ENCODE data around the gene GPRIN2. TPM values are rescaled to one million over a fixed set of nuclear protein-coding genes. Genes with fewer than 3 reads are reported as not detected.

GPRIN2 gene
- total RNA-seq, 1 experiment from 2014 or later = 3.1 TPM

DNA sequence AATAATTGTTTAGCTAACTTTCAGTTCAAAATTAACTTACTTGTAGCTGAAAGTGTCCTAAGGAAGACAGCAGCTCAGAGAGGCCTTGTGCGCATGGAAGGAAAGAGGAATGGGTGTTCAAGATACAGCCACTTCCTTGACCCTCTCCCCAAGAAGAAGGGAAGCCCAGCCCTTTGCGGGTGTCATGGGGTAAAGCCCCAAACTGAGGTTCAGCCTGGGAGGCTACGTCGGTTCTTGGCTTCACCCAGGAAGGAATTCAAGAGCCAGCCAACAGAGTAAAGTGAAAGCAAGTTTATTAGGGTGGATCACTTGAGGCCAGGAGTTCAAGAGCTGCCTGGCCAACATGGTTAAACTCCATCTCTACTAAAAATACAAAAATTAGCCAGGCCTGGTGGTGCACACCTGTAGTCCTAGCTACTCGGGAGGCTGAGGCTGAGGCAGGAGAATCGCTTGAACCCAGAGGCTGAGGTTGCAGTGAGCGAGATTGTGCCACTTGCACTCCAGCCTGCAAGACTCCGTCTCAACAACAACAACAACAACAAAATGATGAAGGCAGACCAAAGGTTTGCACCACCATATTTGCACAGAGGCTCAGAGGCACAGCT lies 15.9 kb downstream of the GPRIN2 start:
- H3K27ac ChIP-seq (ENCODE audit: low read length) = no peak overlapping the region
- no peaks in the 10 kb centered on the region for H3K9me2 ChIP-seq (replicated peaks; ENCODE audit: low read length)
- no peaks in the 10 kb centered on the region for H4K20me1 ChIP-seq (ENCODE audit: low read length)
- H3K9ac ChIP-seq (ENCODE audit: low read length) = no peak overlapping the region
- no peaks in the 10 kb centered on the region for H3F3A ChIP-seq (ENCODE audit: low read length, unreplicated experiment)
- H3K4me2 ChIP-seq (ENCODE audit: low read length) = no peak overlapping the region
- peak overlapping the region; percentile 29 for H2AFZ ChIP-seq (ENCODE audit: low read length)
- peaks cover 16% of the 10 kb centered on the region for H3K4me1 ChIP-seq (ENCODE audit: insufficient read depth, low read length)
- no peaks in the 10 kb centered on the region for H3K9me3 ChIP-seq (ENCODE audit: low read length)
- H3K4me3 ChIP-seq (ENCODE audit: low read length) = no peak overlapping the region
- ChIA-PET CTCF (no interaction called here), POLR2A (ENCODE audit: unreplicated experiment) (no interaction called here)
- H3K36me3 ChIP-seq (ENCODE audit: low read depth, low read length) = no peaks in the 10 kb centered on the region
- TF ChIP-seq EZH2 (IDR thresholded peaks at IDR 0.05; ENCODE audit: low read length, unreplicated experiment) = no peak
- TF ChIP-seq, protein P1, sequence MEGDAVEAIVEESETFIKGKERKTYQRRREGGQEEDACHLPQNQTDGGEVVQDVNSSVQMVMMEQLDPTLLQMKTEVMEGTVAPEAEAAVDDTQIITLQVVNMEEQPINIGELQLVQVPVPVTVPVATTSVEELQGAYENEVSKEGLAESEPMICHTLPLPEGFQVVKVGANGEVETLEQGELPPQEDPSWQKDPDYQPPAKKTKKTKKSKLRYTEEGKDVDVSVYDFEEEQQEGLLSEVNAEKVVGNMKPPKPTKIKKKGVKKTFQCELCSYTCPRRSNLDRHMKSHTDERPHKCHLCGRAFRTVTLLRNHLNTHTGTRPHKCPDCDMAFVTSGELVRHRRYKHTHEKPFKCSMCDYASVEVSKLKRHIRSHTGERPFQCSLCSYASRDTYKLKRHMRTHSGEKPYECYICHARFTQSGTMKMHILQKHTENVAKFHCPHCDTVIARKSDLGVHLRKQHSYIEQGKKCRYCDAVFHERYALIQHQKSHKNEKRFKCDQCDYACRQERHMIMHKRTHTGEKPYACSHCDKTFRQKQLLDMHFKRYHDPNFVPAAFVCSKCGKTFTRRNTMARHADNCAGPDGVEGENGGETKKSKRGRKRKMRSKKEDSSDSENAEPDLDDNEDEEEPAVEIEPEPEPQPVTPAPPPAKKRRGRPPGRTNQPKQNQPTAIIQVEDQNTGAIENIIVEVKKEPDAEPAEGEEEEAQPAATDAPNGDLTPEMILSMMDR (conservative IDR thresholded peaks at IDR 0.05; ENCODE audit: low read depth, low read length) = no peak
- no peak for TF ChIP-seq EZH2phosphoT487 (IDR thresholded peaks at IDR 0.05; ENCODE audit: borderline replicate concordance, low read length)
- BruUV-seq (replicated peaks) = no TSS peak
- H3K79me2 ChIP-seq (ENCODE audit: low read length) = no peaks in the 10 kb centered on the region
- DNase-seq = no peak
- no peaks in the 10 kb centered on the region for H3K27me3 ChIP-seq (ENCODE audit: low read length)
- intact Hi-C loops (cut with micrococcal nuclease) = no loop called here
- ATAC-seq = no peak

DNA sequence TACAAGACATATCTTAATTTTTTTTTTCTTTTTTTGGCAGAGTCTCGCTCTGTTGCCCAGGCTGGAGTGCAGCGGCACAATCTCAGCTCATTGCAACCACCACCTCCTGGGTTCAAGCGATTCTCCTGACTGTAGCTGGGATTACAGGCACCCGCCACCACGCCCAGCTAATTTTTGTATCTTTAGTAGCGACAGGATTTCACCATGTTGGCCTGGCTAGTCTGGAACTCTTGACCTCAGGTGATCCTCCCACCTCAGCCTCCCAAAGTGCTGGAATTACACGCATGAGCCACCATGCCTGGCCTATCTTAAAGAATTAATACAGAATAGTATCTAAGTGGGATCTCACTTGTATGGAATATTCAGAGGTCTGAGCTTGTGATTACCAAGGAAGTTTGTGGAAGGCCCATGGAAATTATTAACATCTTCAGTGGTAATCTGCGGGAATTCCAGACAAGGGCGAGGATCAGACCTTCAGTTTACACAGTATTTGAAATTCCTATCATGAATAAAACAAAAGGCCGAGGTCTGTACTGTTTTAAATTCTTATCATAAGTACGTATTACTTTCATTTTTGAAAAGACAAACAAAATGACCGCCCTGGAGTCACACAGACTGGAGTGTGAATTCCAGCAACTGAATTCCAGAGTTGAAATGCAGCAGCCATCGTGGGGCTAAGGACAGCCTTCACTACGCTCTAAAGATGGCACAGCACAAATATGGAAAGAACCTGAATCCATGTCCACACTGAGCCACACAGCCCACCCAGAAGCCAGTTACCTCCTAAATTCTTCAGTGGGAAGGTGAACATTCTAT lies 16.7 kb downstream of the GPRIN2 start:
- no peak overlapping the region for H3K4me2 ChIP-seq (ENCODE audit: low read length)
- no peak for DNase-seq

More for the DNA sequence above, 16.7 kb downstream of the GPRIN2 start:
- H3K9me3 ChIP-seq (ENCODE audit: low read length) = no peaks in the 10 kb centered on the region
- no peak overlapping the region for H3K4me3 ChIP-seq (ENCODE audit: low read length)
- no peaks in the 10 kb centered on the region for H3K9me2 ChIP-seq (replicated peaks; ENCODE audit: low read length)
- intact Hi-C loops (cut with micrococcal nuclease) = no loop called here
- H3K79me2 ChIP-seq (ENCODE audit: low read length) = no peaks in the 10 kb centered on the region
- TF ChIP-seq, protein P1 (conservative IDR thresholded peaks at IDR 0.05; ENCODE audit: low read depth, low read length) = no peak
- TF ChIP-seq EZH2 (IDR thresholded peaks at IDR 0.05; ENCODE audit: low read length, unreplicated experiment) = no peak
- TF ChIP-seq EZH2phosphoT487 (IDR thresholded peaks at IDR 0.05; ENCODE audit: borderline replicate concordance, low read length) = no peak
- no peak overlapping the region for H3K27ac ChIP-seq (ENCODE audit: low read length)
- no peaks in the 10 kb centered on the region for H3K27me3 ChIP-seq (ENCODE audit: low read length)
- POLR2A ChIA-PET (ENCODE audit: unreplicated experiment) = no interaction called here
- BruUV-seq (replicated peaks) = no TSS peak
- ATAC-seq = no peak
- H3K9ac ChIP-seq (ENCODE audit: low read length) = no peak overlapping the region
- H4K20me1 ChIP-seq (ENCODE audit: low read length) = no peaks in the 10 kb centered on the region
- peaks cover 9% of the 10 kb centered on the region for H3K4me1 ChIP-seq (ENCODE audit: insufficient read depth, low read length)
- H3K36me3 ChIP-seq (ENCODE audit: low read depth, low read length) = no peaks in the 10 kb centered on the region
- CTCF ChIA-PET = no interaction called here
- H3F3A ChIP-seq (ENCODE audit: low read length, unreplicated experiment) = no peaks in the 10 kb centered on the region
- H2AFZ ChIP-seq (ENCODE audit: low read length) = peak overlapping the region; percentile 29

All from PC-3 (cell line).